GM21367 (cell line): Measurements from ENCODE around the gene SEMA4C.
"Not testable (repeated sequence)": the region's sequence is repeated elsewhere in the genome, so short reads cannot be mapped to it uniquely, and the experiment has no call there.

Source experiments
- ATAC-seq: cut with Tn5 transposase; IDR thresholded peaks from one replicate; pipeline ENCODE4 v1.9.1; 2021; ENCODE audit not compliant: unreplicated experiment

The SEMA4C gene

GRCh38 chr2:96898641-96899412, 28.9 kb upstream of the SEMA4C start:
- no peak for ATAC-seq

- ATAC-seq, result no peak
Measured at GRCh38 chr2:96898135-96898505, 28.2 kb upstream of the SEMA4C start.

GRCh38 chr2:96897491-96898134, 27.7 kb upstream of the SEMA4C start:
- no peak for ATAC-seq

GRCh38 chr2:96895746-96896651, 26.1 kb upstream of the SEMA4C start:
- ATAC-seq, result no peak

GRCh38 chr2:96895032-96895745, 25.3 kb upstream of the SEMA4C start:
- ATAC-seq, result no peak

- no peak for ATAC-seq
Measured at GRCh38 chr2:96894151-96894531, 24.3 kb upstream of the SEMA4C start.

GRCh38 chr2:96893289-96894150, 23.6 kb upstream of the SEMA4C start:
- no peak for ATAC-seq

GRCh38 chr2:96891591-96892333, 21.9 kb upstream of the SEMA4C start:
- ATAC-seq, result no peak

GRCh38 chr2:96890726-96891385, 21.0 kb upstream of the SEMA4C start:
- ATAC-seq, result no peak

- no peak for ATAC-seq
Measured at GRCh38 chr2:96890252-96890651, 20.4 kb upstream of the SEMA4C start.

GRCh38 chr2:96889502-96889901, 19.6 kb upstream of the SEMA4C start:
- not testable (repeated sequence) for ATAC-seq

- ATAC-seq, result no peak
Measured at GRCh38 chr2:96888072-96889011, 18.5 kb upstream of the SEMA4C start.

- no peak for ATAC-seq
Measured at GRCh38 chr2:96887493-96888012, 17.7 kb upstream of the SEMA4C start.

GRCh38 chr2:96885432-96886347, 15.8 kb upstream of the SEMA4C start:
- ATAC-seq, result no peak

- no peak for ATAC-seq
Measured at GRCh38 chr2:96884299-96885094, 14.6 kb upstream of the SEMA4C start.

- no peak for ATAC-seq
Measured at GRCh38 chr2:96883306-96883705, 13.4 kb upstream of the SEMA4C start.
